OCI-LY7 (cell line): ENCODE measurements around the gene GPBAR1. TPM values are rescaled to one million over a fixed set of nuclear protein-coding genes. Genes with fewer than 3 reads are reported as not detected.

Source experiments
- BruUV-seq: library from RNA; stranded (reverse); fragments of 400-500 nt; replicated peaks from 2 replicates; lab custom pipeline; 2021; lab: Mats Ljungman, UMichigan
- CTCF ChIA-PET: fragments of 300-600 bp; sonication (Branson Sonifier 250); formaldehyde crosslinking; loops from one replicate; lab custom pipeline; 2022; ENCODE audit warnings: antibody characterized with exemption; ENCODE audit not compliant: unreplicated experiment; lab: Charles Lee
- POLR2A ChIA-PET: fragments of 300-600 bp; sonication (Branson Sonifier 250); formaldehyde crosslinking; loops from one replicate; lab custom pipeline; 2022; ENCODE audit warnings: antibody characterized with exemption; lab: Charles Lee
- DNase-seq: peaks from one replicate; pipeline ENCODE4 v3.0.0-alpha.2; 2015; ENCODE audit warnings: low spot score
- H2AFZ ChIP-seq: fragments of 200-600 bp; sonication (generic), shearing (Covaris generic); 2 replicates; pipeline ENCODE4 v1.6.1; 2014; ENCODE audit warnings: mild to moderate bottlenecking, antibody characterized with exemption, low read length, moderate library complexity
- H3K27ac ChIP-seq: fragments of 200-600 bp; sonication (generic); 2 replicates; pipeline ENCODE4 v1.5.1; 2014; ENCODE audit warnings: mixed run types, low read depth, mild to moderate bottlenecking, moderate library complexity, low read length, inconsistent platforms; ENCODE audit not compliant: poor library complexity, severe bottlenecking
- H3K36me3 ChIP-seq: fragments of 200-600 bp; sonication (generic); 2 replicates; pipeline ENCODE4 v1.6.1; 2014; ENCODE audit warnings: mild to moderate bottlenecking, antibody characterized with exemption, low read length, moderate library complexity, mixed read lengths; ENCODE audit not compliant: insufficient read depth
- H3K4me1 ChIP-seq: fragments of 200-600 bp; sonication (generic); 2 replicates; pipeline ENCODE4 v1.5.1; 2014; ENCODE audit warnings: mild to moderate bottlenecking, low read length; ENCODE audit not compliant: insufficient read depth, poor library complexity, severe bottlenecking
- H3K4me2 ChIP-seq: fragments of 200-600 bp; sonication (generic); 2 replicates; pipeline ENCODE4 v1.6.1; 2014; ENCODE audit warnings: mild to moderate bottlenecking, low read length
- H3K4me3 ChIP-seq: fragments of 200-600 bp; sonication (generic); 2 replicates; pipeline ENCODE4 v1.5.1; 2014; ENCODE audit warnings: mild to moderate bottlenecking, low read depth, low read length; ENCODE audit not compliant: poor library complexity, severe bottlenecking
- H3K79me2 ChIP-seq: fragments of 200-600 bp; sonication (generic); 2 replicates; pipeline ENCODE4 v1.6.1; 2016; ENCODE audit warnings: low read depth, mild to moderate bottlenecking, low read length, moderate library complexity, mixed read lengths; ENCODE audit not compliant: insufficient read depth
- H3K9me2 ChIP-seq: fragments of 200-600 bp; sonication (generic); 2 replicates; pipeline ENCODE4 v1.6.1; 2016; ENCODE audit warnings: mild to moderate bottlenecking, low read length, mixed read lengths; ENCODE audit not compliant: insufficient read depth
- H3K9me3 ChIP-seq: fragments of 200-600 bp; sonication (generic); 2 replicates; pipeline ENCODE4 v1.6.1; 2014; ENCODE audit warnings: mild to moderate bottlenecking, mixed run types, low read length, mixed read lengths
- H4K20me1 ChIP-seq: fragments of 200-600 bp; sonication (generic); 2 replicates; pipeline ENCODE4 v1.6.1; 2014; ENCODE audit warnings: mild to moderate bottlenecking, antibody characterized with exemption, low read length, moderate library complexity, mixed read lengths; ENCODE audit not compliant: insufficient read depth
- CTCF ChIP-seq: fragments of 200-600 bp; sonication (generic); conservative IDR thresholded peaks from 2 replicates; pipeline ENCODE4 v1.5.1; 2014; ENCODE audit warnings: mild to moderate bottlenecking, antibody characterized with exemption, low read length, moderate library complexity, mixed read lengths
- EZH2phosphoT487 ChIP-seq: fragments of 200-600 bp; sonication (generic); IDR thresholded peaks from 2 replicates; pipeline ENCODE4 v1.6.1; 2018; ENCODE audit warnings: low read depth, borderline replicate concordance, mild to moderate bottlenecking, mixed run types, antibody characterized with exemption, low read length, moderate library complexity, mixed read lengths
- intact Hi-C: fragments of 100-400 bp; cut with micrococcal nuclease; formaldehyde crosslinking; loops from one replicate; pipeline ENCODE4 v1.10.0; 2022; ENCODE audit not compliant: unreplicated experiment
- total RNA-seq, 2 experiments: library from RNA; depleted of rRNA in 1 of 2; stranded (reverse); fragments of >200 nt in 1 of 2; shearing (Covaris generic) in 1 of 2; gene quantifications; 2 replicates each; pipeline ENCODE4 v1.2.3, GENCODE V29; 2014 to 2022

GPBAR1 gene
- total RNA-seq, 2 experiments from 2014 or later, result 0.22 to 0.40 TPM

GRCh38 chr2:218290316-218291261 is 29.8 kb downstream of the GPBAR1 start:
- ChIA-PET POLR2A (interaction anchor here (0.5 to 2.7 kb wide), 21 partner anchors 12 to 116 kb away, joined by 3 to 24 read pairs (median 4); partner anchors contain the start of genes AAMP, CATIP and PNKD), CTCF (interaction anchor here (0.5 to 3.3 kb wide), 7 partner anchors 8 to 368 kb away, joined by 3 to 17 read pairs (median 6); partner anchors contain the start of gene CATIP)
- peak; percentile 96 for DNase-seq
- H2AFZ ChIP-seq, result peak overlapping the region; percentile 7; the same call in 1 of the 2 replicates
- H3K4me3 ChIP-seq, result peak overlapping the region; percentile 89
- peak overlapping the region; percentile 91 for H3K27ac ChIP-seq
- peaks cover 50% of the 10 kb centered on the region for H3K79me2 ChIP-seq
- H3K9me2 ChIP-seq, result no peaks in the 10 kb centered on the region
- H4K20me1 ChIP-seq, result no peaks in the 10 kb centered on the region
- intact Hi-C loops, result loop anchor here (1.0 to 5.0 kb wide), 4 partner anchors 18 to 177 kb away; partner anchors contain the start of gene CTDSP1
- peaks cover 76% of the 10 kb centered on the region for H3K4me1 ChIP-seq
- BruUV-seq, result TSS peak; percentile 53
- H3K36me3 ChIP-seq, result no peaks in the 10 kb centered on the region
- TF ChIP-seq EZH2phosphoT487 (no peak), CTCF (no peak)
- no peaks in the 10 kb centered on the region for H3K9me3 ChIP-seq
- H3K4me2 ChIP-seq, result peak overlapping the region; percentile 94

- Histone ChIP-seq H3K36me3 (no peaks in the 10 kb centered on the region), H3K4me1 (peaks cover 74% of the 10 kb centered on the region), H3K79me2 (peaks cover 41% of the 10 kb centered on the region), H4K20me1 (no peaks in the 10 kb centered on the region), H3K4me2 (peak overlapping the region; percentile 94), H3K4me3 (peak overlapping the region; percentile 89), H3K9me2 (no peaks in the 10 kb centered on the region), H2AFZ (peak overlapping the region; percentile 74; the same call in 1 of the 2 replicates), H3K9me3 (no peaks in the 10 kb centered on the region), H3K27ac (peak overlapping the region; percentile 91)
- ChIA-PET POLR2A (interaction anchor here (0.8 to 2.7 kb wide), 15 partner anchors 11 to 113 kb away, joined by 3 to 24 read pairs (median 5); partner anchors contain the start of genes AAMP, CATIP, CTDSP1 and PNKD), CTCF (interaction anchor here (1.1 to 3.3 kb wide), 5 partner anchors 9 to 65 kb away, joined by 3 to 17 read pairs (median 11); partner anchors contain the start of gene CATIP)
- no TSS peak for BruUV-seq
- TF ChIP-seq EZH2phosphoT487 (no peak), CTCF (no peak; the same call in 1 of the 2 replicates)
- peak; percentile 41 for DNase-seq
- intact Hi-C loops, result loop anchor here (1.0 to 5.0 kb wide), 5 partner anchors 19 to 176 kb away; partner anchors contain the start of gene CTDSP1
Observed at GRCh38 chr2:218291318-218292047, 30.7 kb downstream of the GPBAR1 start.
